Prostate gland (tissue), 2 donors: Measurements from ENCODE around the gene SFMBT1.

ENCODE experiments used
- POLR2AphosphoS5 ChIP-seq: sonication (generic); formaldehyde crosslinking; IDR thresholded peaks from one replicate; pipeline ENCODE4 v1.6.1; 2017; ENCODE audit warnings: antibody characterized with exemption
- TF ChIP-seq, protein P1 (sequence below), 4 experiments: fragments of 200-600 bp in 2 of 4; fragments of 450-650 bp in 2 of 4; sonication (generic) in 2 of 4; IDR thresholded peaks; 1 replicate in 3 of 4; 2 replicates in 1 of 4; pipeline ENCODE4 v1.5.1; 2016 to 2019; ENCODE audit warnings: antibody characterized with exemption in 4 of 4, mild to moderate bottlenecking in 2 of 4, moderate library complexity in 2 of 4

DNA sequence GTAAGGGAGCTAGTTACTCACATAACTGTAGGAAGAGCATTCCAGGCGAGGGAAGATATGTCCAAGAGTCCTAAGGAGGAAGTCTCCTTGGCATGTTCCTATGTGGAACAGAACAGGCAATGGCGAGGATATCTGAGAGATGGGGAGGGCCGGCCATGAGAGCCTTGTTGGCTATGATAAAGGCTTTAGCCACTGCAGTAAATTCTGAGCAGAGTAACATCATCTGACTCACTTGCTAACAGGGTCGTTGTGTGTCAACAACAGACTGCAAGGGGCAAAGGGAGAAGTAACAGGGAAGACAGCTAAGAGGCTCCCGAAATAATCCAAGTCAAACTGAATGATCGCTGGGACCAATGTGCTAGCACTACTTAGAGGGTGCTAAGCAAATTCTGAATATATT is 21.6 kb downstream of the SFMBT1 start:
- TF ChIP-seq, protein P1, sequence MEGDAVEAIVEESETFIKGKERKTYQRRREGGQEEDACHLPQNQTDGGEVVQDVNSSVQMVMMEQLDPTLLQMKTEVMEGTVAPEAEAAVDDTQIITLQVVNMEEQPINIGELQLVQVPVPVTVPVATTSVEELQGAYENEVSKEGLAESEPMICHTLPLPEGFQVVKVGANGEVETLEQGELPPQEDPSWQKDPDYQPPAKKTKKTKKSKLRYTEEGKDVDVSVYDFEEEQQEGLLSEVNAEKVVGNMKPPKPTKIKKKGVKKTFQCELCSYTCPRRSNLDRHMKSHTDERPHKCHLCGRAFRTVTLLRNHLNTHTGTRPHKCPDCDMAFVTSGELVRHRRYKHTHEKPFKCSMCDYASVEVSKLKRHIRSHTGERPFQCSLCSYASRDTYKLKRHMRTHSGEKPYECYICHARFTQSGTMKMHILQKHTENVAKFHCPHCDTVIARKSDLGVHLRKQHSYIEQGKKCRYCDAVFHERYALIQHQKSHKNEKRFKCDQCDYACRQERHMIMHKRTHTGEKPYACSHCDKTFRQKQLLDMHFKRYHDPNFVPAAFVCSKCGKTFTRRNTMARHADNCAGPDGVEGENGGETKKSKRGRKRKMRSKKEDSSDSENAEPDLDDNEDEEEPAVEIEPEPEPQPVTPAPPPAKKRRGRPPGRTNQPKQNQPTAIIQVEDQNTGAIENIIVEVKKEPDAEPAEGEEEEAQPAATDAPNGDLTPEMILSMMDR (IDR thresholded peaks at IDR 0.05) = no peak
- TF ChIP-seq POLR2AphosphoS5 = no peak
